ENCODE data around the gene UBL7.

The UBL7 gene

DNA sequence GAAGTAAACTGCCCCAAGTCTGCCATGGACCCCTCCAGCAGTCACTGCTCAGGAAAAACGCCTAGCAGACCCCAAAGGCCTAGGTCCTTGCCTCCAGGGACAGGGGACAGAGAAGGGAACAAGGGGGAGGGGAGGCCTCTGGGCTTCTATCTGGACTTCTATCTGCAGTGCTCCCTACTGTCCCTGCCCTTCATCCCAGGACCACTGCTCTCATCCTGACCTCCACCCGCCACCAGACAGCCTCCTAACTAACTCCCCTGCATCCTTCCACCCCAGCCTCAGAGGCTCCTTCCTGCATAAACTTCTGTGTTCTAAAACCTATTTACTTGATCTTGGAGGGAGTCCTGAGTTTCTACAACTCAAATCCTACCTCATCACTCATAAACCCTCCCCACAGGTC, 52.6 kb downstream of the UBL7 start:
- DNase-seq (ENCODE audit: low read depth, low spot score), result no peak

DNA sequence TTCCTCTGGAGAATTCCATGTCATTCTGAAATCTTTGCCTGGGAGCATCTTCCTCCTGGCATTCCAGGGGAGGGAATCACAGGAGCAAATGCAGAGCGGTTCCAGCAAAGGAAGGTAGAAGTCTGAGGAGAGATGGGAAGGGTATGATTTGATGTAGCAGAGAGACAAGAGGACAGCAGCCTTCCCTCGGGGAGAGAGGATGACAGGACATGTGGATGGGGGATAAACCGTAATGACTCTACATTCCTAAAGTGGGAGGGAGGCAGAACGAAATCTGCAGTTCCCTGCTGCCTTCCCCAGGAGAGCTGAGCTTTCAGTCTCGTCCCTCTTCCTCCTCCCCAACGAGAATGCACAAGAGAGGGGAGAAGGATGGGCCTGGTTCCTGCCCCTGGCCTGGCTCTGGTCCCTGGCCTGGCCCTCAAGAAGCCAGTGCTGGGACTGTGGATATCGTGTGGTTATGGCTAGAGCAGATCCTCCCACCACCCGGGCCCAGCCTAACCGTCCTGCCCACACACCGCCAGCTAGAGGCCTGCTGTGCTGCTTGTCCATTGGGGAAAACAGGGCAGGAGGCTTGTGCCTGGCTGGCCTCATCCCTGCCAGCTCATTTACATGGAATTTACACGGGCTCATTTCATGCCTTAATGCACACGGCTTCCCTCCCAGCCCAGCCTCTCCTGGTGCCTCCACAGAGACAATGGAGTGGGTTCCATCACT, 53.8 kb downstream of the UBL7 start:
- peak; percentile 47 for DNase-seq (ENCODE audit: low read depth, low spot score)

DNA sequence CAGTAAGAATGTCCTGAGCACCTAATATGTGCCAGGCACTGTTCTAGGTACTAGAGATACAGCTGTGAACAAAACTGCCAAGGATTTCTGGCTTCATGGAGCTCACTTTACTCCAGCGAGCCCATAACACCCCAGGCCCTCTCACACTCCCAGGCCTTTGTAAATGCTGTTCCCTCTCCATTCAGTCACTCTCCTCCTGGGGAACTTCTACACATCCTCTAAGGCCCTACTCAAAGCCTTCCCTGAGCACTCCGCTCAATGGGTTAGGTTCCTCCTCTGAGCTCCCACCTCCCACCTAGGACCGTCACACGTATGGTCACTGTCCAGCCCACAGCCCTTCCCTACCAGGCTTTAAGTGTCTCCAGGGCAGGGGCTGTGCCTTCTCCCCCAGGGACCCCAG, 54.4 kb downstream of the UBL7 start:
- DNase-seq (ENCODE audit: low read depth, low spot score), result no peak

DNA sequence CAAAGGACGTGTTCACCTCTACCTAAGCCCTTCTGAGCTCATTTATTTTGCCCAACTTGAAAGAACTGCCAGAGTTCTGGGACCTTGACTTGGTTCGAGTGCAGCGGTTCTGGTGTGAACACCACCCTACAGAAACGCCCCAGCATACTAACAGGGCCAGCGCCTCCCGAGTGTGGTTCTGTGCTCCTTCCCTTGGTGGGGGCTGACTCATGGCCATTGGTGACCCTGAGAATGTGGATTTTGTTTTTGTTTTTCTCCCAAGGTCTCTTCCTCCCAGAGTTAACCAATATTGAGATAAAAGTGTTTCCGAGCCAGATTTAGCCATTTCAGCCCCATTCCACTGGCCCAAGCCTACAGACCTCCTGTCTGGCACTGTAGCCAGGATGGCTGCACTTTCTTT, 55.1 kb downstream of the UBL7 start:
- no peak for DNase-seq (ENCODE audit: low read depth, low spot score)

DNA sequence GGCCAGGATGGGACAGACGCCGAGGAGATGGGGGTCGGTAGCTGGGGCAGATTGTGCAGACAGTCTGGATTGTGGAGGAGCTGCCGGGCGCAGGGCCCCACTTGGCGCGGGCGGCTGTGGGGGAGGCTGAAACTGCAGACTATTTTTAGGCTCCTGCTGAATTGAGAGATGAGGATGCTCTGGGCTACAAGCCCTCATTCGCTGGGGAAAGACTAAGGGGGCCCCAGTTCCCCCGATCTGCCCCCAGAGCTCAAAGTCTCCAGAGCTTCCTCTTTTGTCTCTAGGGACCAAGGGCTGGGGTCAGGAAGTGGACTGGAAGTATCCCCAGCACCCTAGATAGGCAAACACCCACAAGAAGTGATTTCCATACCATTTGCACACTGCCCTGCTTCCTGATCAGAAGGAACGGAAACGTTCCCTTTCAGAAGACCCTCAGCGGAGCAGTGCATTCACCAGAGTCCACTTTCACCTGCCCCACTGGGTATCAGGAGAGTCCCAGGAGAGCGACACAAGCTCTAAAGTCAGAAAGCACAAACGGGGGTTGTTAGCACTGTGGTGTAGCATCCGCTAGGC, 56.9 kb downstream of the UBL7 start:
- DNase-seq (ENCODE audit: low read depth, low spot score), result no peak

DNA sequence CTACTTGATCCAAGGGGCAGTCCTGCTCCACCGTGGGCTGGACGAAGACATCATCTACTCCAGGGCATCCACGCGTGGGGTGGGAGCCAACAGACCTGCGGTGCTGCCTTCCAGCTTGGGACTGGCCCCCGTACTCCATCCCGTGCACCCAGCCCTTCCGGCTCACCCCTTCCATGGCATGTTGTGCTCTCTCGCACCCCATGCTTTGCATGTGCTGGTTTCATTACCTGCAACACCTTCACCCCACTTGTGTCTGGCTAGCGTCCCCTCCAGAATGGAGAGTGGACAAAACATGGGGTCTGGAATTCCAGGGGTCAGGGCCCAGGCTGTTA, 57.4 kb downstream of the UBL7 start:
- no peak for DNase-seq (ENCODE audit: low read depth, low spot score)

DNA sequence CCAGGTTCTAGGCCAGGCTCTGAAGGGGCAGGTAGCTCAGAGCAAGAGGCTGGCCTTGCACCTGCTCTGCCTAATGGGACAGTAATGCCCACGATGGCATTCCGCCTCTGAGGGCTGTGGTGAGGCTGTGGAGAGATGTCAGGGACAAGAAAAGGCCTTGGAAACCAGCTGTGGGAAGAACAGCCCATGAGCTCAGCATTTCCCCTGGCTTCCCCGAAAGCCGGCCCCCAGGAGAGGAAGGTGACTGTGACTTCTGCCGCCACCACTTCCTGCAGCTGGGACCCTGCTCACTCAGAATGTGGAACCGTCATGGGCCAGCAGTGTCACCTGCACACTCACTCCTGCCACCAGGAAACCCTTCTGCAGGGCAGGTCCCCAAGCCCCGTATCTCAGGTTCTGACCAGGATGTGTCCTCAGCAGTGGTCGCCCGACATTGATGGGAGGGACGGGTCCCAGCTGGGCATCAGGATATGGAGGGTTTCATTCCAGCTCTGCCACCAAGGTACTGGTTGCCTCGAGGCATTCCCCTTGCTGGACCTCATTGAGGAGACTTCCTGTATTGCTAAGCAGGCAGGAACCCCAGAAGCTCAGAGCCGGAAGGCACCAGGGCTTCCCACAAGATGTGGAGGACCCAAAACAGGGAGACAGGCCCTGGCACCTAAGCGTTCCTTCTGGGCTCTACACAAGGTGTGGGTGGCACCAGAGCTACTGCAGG, 57.9 kb downstream of the UBL7 start:
- no peak for DNase-seq (ENCODE audit: low read depth, low spot score)

DNA sequence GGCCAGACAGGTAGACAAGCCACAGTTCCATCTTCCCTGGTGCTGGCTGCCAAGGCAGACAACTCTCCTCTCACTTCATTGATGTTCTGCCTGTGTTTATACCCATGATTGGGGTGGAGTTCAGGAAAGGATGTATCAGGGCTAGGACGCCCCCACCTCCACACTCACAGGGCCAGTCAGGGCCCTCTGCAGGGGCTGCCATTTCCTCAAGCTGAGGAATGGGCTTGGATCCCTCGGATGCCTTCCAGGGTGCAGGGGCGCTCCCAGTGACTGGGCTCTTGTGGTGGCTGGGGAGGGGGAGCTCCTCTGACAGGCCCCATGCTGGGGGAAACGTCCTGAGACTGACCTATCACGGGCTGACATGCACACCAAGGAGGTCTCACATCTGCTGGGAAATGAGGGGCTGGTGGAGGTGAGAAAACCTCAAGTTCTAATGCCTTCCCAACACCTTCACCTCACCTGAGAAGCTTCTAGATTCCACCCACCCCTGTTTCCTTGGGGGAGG, 58.6 kb downstream of the UBL7 start:
- no peak for DNase-seq (ENCODE audit: low read depth, low spot score)

DNA sequence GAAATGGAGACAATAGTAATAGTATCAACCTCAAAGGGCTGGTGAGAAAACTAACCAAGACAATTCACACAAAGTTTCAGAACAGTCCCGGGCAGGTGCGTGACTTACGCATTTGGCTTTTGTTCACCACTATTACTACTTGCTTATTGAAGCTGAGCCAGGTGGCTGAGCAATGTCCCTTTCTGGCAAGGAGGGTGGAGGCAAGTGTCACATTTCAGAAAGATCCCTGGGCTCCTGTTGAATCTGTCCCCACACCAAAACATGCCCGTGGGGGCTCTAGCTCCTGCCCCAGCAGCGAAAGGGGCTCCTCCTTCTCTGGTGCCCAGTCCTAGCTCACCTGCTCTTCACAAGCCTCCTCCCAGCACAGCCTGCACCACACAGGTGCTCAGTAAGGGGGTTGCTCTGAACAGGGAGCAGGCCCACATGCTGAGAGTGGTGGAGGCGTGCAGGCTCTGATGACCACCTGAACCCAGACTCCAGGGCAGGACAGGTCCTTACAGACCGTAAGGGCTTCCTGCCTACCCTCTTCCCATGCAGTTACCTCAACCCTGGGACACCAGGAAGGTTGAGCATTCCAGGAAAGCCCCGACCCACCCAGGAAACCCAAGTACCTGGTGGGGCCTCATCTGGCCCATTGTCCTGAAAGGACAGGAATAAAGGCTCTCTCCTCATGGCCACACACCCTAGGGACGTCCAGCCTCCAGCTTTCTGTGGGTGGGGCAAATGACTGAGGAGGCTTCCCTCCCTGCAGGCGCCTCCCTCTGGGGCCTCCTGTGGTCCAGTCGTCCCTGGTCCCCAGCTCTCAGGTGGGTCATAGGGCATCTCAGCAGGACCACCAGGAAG, 59.8 kb downstream of the UBL7 start:
- no peak for DNase-seq (ENCODE audit: low read depth, low spot score)

DNA sequence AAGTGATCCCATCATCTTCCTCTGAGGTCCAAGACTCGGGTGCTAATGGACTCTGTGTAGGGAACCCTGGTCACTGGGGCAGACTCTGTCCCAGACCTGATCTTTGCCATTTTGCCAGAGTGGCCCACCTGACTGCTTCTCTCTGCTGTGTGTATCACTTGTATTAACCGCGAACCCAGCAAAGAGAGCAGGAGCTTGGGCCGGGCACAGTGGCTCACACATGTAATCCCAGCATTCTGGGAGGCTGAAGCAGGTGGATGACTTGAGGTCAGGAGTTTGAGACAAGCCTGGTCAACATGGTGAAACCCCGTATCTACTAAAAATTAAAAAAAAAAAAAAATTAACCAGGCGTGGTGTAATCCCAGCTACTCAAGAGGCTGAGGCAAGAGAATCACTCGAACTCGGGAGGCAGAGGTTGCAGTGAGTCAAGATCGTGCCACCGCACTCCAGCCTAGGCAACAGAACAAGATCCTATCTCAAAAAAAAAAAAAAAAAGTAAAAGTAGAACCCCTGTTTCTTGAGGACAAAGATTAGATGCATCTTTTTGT, 60.6 kb downstream of the UBL7 start:
- DNase-seq (ENCODE audit: low read depth, low spot score), result no peak

DNA sequence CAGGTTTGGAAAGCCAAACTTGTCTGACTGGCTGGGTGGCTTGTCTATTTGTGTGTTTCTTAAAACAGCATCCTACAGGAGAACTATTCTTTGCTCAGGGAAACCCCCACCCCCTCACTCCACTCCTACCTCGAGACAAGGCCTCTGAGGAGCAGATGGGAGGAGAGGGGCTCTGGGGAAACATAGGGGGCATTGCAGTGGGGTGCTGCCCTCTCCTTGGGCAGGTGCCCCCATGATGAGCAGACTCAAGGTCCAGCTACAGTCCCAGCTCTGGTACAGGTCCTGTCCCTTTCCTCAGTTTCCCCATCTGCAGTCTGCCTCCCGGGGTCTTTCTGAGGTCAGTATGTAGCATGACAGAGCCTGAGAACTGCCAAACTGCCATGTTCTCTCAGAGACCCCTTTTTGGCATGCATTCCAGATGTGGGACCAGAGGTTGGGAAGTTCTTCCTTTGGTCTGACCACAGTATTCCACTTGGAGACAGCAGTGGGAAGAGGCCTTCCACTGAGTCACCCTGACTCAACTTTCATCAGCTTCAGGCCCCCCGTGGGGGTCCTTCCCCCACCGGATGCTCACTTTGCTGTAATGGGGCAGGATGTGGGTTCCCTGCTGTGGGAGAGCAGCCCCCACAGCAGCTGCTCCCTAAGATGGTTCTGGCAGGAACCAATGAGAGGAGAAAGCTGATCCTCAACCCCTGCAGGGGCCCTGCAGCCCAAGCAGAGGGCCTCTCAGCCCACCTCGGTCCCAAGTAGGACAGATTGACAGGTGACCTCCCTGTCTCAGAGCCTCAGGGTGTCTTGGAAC, 61.2 kb downstream of the UBL7 start:
- no peak for DNase-seq (ENCODE audit: low read depth, low spot score)

DNA sequence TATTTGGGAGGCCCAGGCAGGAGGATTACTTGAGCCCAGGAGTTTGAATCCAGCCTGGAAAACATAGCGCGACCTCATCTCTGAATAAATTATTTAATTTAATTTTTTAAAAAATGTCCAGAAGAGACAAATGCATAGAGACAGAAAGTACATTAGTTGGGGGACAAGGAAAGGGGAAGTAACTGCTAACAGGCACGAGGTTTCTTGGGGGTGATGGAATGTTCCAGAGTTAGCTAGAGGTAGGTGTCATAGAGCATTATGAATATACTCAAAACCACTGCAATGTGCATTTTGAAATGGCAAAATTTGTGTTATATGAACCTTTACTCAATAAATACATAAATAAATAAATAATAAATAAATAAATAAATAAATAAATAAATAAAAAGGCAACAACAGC, 61.9 kb downstream of the UBL7 start:
- no peak for DNase-seq (ENCODE audit: low read depth, low spot score)

DNA sequence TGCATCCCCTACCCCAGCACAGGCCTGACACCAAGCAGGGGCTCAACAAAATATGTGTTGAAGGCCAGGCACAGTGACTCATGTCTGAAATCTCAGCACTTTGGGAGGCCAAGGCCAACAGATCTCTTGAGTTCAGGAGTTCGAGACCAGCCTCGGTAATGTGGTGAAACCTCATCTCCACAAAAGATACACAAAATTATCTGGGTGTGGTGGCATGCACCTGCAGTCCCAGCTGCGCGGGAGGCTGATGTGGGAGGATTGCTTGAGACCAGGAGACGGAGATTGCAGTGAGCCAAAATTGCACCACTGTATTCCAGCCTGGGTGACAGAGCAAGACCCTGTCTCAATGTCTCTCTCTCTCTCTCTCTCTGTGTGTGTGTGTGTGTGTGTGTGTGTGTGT, 62.8 kb downstream of the UBL7 start:
- no peak for DNase-seq (ENCODE audit: low read depth, low spot score)

DNA sequence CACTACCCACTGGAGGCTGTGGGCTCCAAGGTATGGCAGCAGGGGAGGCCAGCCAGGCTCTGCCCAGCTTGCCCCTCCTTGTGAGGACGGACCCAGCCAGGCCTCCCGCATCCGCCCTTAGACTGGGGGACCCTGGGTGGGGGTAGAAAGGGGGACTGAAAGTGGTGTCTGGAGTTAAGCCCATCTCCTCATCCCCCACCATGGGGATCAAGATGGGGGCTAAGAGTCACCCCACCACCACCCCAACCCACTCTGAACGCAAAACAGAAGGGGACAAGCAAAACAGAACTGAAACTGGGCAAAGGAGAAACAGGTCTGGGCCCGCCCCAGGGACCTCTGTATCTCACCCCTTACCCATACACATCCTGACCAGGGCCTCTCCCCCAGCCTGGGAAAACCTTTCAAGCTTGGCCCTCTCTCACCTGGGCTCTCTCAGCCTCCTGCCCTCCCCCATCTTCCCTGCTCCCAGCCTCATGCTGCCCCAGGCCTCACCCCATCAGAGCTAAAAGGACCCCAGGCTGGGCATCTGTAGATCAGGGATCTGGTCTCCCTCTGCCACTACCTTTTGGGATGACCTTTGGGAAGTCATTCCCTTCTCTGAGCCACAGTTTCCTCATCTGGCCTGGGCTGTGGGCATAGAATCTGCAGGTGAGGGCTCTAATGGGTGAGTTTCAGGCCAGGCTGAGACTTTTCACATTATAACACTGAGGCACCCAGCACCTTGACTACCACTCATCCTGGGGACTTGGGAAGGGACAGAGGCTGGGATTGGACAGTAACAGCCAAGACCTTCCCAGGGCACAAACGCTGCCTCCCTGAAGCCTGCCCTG, 63.5 kb downstream of the UBL7 start:
- DNase-seq (ENCODE audit: low read depth, low spot score), result no peak

DNA sequence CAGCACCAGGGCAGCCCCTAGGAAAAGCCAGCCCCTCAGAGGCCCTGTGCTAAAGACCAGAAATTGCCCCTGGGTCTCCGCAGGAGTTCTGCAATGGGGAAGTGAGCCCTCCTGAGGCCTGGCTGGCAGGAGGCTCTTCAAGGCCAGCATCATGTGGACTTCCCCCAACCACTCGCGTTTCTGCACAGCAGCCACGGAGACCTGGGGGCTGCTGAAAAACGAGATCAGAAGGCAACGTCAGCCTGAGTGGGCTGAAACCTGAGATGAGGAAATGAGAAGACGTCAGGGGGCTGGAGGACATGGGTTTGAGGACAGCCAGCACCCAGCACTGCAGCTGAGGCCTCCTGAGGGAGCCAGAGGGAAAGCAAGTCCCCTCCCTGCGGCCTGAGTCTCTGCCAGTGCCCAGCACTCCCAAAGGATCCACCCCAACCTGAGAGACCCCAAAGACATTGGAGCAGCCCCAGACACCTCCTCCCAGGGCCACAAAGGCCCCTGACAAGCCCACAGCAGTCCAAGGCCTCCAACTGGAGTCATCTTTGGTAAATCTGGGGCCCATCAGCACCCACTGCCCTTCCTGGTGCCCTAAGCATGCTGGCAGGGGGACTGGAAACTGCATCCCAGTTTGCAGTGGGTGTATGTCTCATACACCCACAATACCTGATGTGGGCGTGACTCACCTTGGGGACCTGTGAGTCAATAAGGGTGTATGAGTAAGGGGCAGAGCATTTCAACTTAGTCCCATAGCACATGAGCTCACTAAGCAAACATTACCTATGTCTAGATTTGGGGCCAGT, 64.3 kb downstream of the UBL7 start:
- DNase-seq (ENCODE audit: low read depth, low spot score), result no peak

DNA sequence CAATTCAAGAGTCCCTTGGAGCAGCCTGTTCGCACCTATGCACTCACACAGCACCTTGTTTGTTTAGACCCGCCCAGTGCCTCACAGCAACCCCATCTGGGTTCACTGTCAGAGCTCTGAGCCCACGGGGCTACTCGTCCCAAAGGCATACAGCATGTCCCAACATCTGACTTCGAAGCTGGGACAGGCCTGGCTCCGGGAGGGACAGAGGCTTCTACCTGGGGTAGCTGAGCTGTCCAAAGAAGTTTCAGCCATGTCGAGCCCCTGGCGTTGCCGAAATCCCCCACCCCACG, 64.9 kb downstream of the UBL7 start:
- DNase-seq (ENCODE audit: low read depth, low spot score), result no peak
